MM.1S (cell line): ENCODE results near the gene EXOC4.
"Not testable (repeated sequence)": the region's sequence is repeated elsewhere in the genome, so short reads cannot be mapped to it uniquely, and the experiment has no call there.

ENCODE experiments used
- DNase-seq: peaks from one replicate; pipeline ENCODE4 v3.0.0-alpha.2; 2015
- H2AFZ ChIP-seq: fragments of 300-600 bp; sonication (generic); 2 replicates; pipeline ENCODE4 v1.6.0; 2016; ENCODE audit warnings: antibody characterized with exemption, low read length
- H3F3A ChIP-seq: fragments of 300-600 bp; sonication (generic); 2 replicates; pipeline ENCODE4 v1.6.1; 2016; ENCODE audit warnings: mild to moderate bottlenecking, antibody characterized with exemption, low read length, moderate library complexity, mixed read lengths; ENCODE audit not compliant: insufficient read depth
- H3K27ac ChIP-seq: fragments of 300-600 bp; sonication (generic); 2 replicates; pipeline ENCODE4 v1.5.1; 2016; ENCODE audit warnings: mild to moderate bottlenecking, low read length
- H3K27me3 ChIP-seq: fragments of 300-600 bp; sonication (generic); replicated peaks from 2 replicates; pipeline ENCODE4 v1.6.0; 2016; ENCODE audit warnings: low read length; ENCODE audit not compliant: insufficient read depth
- H3K36me3 ChIP-seq: fragments of 300-600 bp; sonication (generic); replicated peaks from 2 replicates; pipeline ENCODE4 v1.6.1; 2016; ENCODE audit warnings: mild to moderate bottlenecking, low read length, mixed read lengths; ENCODE audit not compliant: insufficient read depth
- H3K4me1 ChIP-seq: fragments of 300-600 bp; sonication (generic); 2 replicates; pipeline ENCODE4 v1.6.1; 2016; ENCODE audit warnings: low read length, mixed read lengths
- H3K4me2 ChIP-seq: fragments of 300-600 bp; sonication (generic); 2 replicates; pipeline ENCODE4 v1.6.0; 2016; ENCODE audit warnings: low read depth, low read length
- H3K4me3 ChIP-seq: fragments of 300-600 bp; sonication (generic); 2 replicates; pipeline ENCODE4 v1.5.1; 2016; ENCODE audit warnings: low read length, mixed read lengths
- H3K79me2 ChIP-seq: fragments of 300-600 bp; sonication (generic); 2 replicates; pipeline ENCODE4 v1.6.1; 2016; ENCODE audit warnings: mixed run types, low read length, mixed read lengths
- H3K9ac ChIP-seq: fragments of 300-600 bp; sonication (generic); 2 replicates; pipeline ENCODE4 v1.6.1; 2016; ENCODE audit warnings: low read length, mixed read lengths
- H3K9me2 ChIP-seq: fragments of 300-600 bp; sonication (generic); replicated peaks from 2 replicates; pipeline ENCODE4 v1.6.1; 2016; ENCODE audit warnings: mild to moderate bottlenecking, low read length, mixed read lengths; ENCODE audit not compliant: insufficient read depth
- H3K9me3 ChIP-seq: fragments of 300-600 bp; sonication (generic); replicated peaks from 2 replicates; pipeline ENCODE4 v1.6.1; 2016; ENCODE audit warnings: mild to moderate bottlenecking, low read length, mixed read lengths; ENCODE audit not compliant: insufficient read depth
- H4K20me1 ChIP-seq: fragments of 300-600 bp; sonication (generic); 2 replicates; pipeline ENCODE4 v1.6.1; 2016; ENCODE audit warnings: mild to moderate bottlenecking, low read length, moderate library complexity, mixed read lengths; ENCODE audit not compliant: insufficient read depth
- CTCF ChIP-seq: fragments of 300-600 bp; sonication (generic); IDR thresholded peaks from 2 replicates; pipeline ENCODE4 v1.5.1; 2016; ENCODE audit warnings: antibody characterized with exemption, low read length, mixed read lengths
- EZH2 ChIP-seq: fragments of 300-600 bp; sonication (generic); optimal IDR thresholded peaks from 2 replicates; pipeline ENCODE3; 2017; ENCODE audit warnings: low read depth, mild to moderate bottlenecking, antibody characterized with exemption, low read length, mixed read lengths
- EZH2phosphoT487 ChIP-seq: fragments of 300-600 bp; sonication (generic); IDR thresholded peaks from 2 replicates; pipeline ENCODE4 v1.6.1; 2018; ENCODE audit warnings: antibody characterized with exemption, low read length

EXOC4 gene

DNA sequence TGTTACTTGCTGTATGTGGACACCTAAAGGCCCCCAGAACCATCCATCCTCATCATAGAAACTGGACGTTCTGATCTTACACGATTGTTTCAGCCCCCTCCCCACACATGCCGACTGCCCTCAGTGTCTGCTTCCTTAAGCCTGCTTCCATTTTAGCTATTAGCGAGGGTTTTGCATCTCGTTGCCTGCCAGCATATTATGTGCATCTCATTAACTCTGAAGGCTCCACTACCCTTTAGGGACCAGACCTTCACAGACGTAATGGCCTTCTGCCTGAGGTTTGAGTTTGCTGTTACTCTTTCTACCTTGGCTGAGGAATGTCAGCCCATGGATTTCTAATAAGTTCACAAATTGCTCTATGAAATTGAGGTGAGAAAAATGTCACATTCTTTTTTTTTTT is 820.4 kb downstream of the EXOC4 start:
- Histone ChIP-seq H3K4me1 (peaks cover 33% of the 10 kb centered on the region), H3K79me2 (no peaks in the 10 kb centered on the region), H3K4me3 (no peak overlapping the region), H3K9me2 (no peaks in the 10 kb centered on the region), H3K4me2 (no peak overlapping the region), H3F3A (peaks cover 21% of the 10 kb centered on the region), H3K36me3 (no peaks in the 10 kb centered on the region), H3K9me3 (no peaks in the 10 kb centered on the region), H3K27me3 (no peaks in the 10 kb centered on the region), H2AFZ (no peak overlapping the region), H3K27ac (no peak overlapping the region), H3K9ac (no peak overlapping the region), H4K20me1 (no peaks in the 10 kb centered on the region)
- TF ChIP-seq EZH2 (no peak), CTCF (no peak)
- no peak for DNase-seq

- peaks cover 16% of the 10 kb centered on the region for H3F3A ChIP-seq
- H4K20me1 ChIP-seq, result no peaks in the 10 kb centered on the region
- DNase-seq, result no peak
Observed at GRCh38 chr7:134075799-134076198, 822.9 kb downstream of the EXOC4 start.

DNA sequence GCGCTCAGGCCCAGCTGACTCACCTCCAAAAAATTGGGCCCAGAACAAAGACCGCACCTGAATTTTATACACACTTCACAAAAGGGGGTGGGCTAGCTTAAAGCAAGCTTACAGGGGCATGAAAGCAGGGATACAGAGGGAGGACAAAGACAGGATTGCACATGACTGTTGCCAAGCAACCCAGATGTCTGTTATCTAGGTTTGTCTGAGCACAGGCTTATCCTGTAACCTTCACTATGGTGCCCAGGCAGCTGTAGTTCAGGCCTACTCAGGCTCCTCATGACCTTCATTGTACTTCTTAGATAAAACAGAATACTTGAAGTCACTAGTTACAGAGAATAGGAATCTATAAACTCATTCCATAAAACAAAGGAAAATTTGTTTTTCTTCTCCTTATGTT is 824.7 kb downstream of the EXOC4 start:
- H3K9me2 ChIP-seq, H3F3A ChIP-seq, H3K27ac ChIP-seq, H3K9ac ChIP-seq, H3K36me3 ChIP-seq, H3K79me2 ChIP-seq, DNase-seq, H4K20me1 ChIP-seq, H2AFZ ChIP-seq, H3K27me3 ChIP-seq, H3K9me3 ChIP-seq, H3K4me3 ChIP-seq, H3K4me1 ChIP-seq, H3K4me2 ChIP-seq: not testable (repeated sequence)

More at GRCh38 chr7:134075799-134076198, 822.9 kb downstream of the EXOC4 start:
- Histone ChIP-seq H2AFZ (no peak overlapping the region), H3K27ac (no peak overlapping the region), H3K9me2 (no peaks in the 10 kb centered on the region), H3K4me2 (no peak overlapping the region), H3K79me2 (no peaks in the 10 kb centered on the region), H3K9me3 (no peaks in the 10 kb centered on the region), H3K9ac (no peak overlapping the region), H3K4me1 (peaks cover 25% of the 10 kb centered on the region), H3K36me3 (no peaks in the 10 kb centered on the region), H3K4me3 (no peak overlapping the region), H3K27me3 (no peaks in the 10 kb centered on the region)
- no peak for TF ChIP-seq CTCF
- TF ChIP-seq EZH2phosphoT487, result no peak
- no peak for TF ChIP-seq EZH2

GRCh38 chr7:134078991-134079390 is 826.1 kb downstream of the EXOC4 start:
- H3K79me2 ChIP-seq, result no peaks in the 10 kb centered on the region
- no peak overlapping the region for H3K4me2 ChIP-seq
- no peaks in the 10 kb centered on the region for H3K9me3 ChIP-seq
- H3K27ac ChIP-seq, result no peak overlapping the region
- no peaks in the 10 kb centered on the region for H3K9me2 ChIP-seq
- H3K4me3 ChIP-seq, result no peak overlapping the region
- H4K20me1 ChIP-seq, result no peaks in the 10 kb centered on the region
- peak; percentile 30 for DNase-seq
- TF ChIP-seq CTCF (no peak), EZH2 (no peak), EZH2phosphoT487 (no peak)
- H3K9ac ChIP-seq, result no peak overlapping the region
- H3F3A ChIP-seq, result no peaks in the 10 kb centered on the region
- no peak overlapping the region for H2AFZ ChIP-seq
- no peaks in the 10 kb centered on the region for H3K36me3 ChIP-seq
- H3K27me3 ChIP-seq, result no peaks in the 10 kb centered on the region
- H3K4me1 ChIP-seq, result peaks cover 9% of the 10 kb centered on the region
